SKM-1 treated with dmso at 0.1 percent for 144 hours (cell line): ENCODE measurements around the gene RBMX.
A peak's percentile ranks its signal among the peaks of the same experiment; 100 is the strongest.
"Not testable (repeated sequence)": the region's sequence is repeated elsewhere in the genome, so short reads cannot be mapped to it uniquely, and the experiment has no call there.

Source experiments
- DNase-seq: peaks from one replicate; lab custom pipeline; 2025; ENCODE audit not compliant: unreplicated experiment; lab: John Stamatoyannopoulos, UW

Gene RBMX

DNA sequence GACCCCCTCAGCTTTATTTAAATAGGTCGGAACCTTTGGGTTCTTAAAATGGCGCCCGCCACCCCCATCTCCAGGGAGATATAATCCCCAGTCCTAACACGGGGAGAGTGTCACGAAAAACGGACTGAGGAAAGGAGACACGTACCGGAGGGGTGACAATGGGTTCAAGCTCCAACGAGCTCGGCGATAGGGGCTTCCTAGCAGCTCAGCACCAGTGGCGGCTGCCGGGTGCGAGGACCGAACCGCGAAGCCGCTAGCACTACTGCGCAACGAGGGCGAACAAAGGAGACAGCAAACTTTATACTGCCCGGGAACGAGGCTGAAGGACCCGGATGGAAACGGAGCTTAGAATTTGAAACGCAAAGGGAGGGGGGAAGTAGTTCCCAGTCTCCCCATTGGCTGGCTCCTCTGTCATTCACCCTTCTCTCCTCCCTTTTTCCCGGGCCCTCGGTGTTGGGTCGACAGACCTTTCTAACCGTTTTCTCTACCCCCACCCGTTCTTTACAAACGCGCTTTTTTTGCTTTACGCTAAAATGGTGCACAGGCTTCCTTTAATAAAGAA, at the start of gene RBMX:
TSS of gene RBMX (minus strand) at position 274 of the 562 bp plus-strand sequence. CDS start 1,298 bp downstream, outside the sequence.
- peak; percentile 74 for DNase-seq

DNA sequence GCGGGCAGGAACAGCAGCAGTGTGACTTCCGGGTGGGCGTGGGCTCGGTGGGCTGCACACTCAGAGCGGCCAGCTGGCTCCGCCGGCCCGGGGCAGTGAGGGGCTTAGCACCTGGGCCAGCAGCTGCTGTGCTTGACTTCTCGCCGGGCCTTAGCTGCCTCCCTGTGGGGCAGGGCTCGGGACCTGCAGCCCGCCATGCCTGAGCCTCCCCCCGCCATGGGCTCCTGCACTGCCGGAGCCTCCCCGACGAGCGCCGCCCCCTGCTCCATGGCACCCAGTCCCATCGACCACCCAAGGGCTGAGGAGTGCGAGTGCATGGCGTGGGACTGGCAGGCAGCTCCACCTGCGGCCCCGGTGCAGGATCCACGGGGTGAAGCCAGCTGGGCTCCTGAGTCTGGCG, 40.9 kb upstream of the RBMX start:
- not testable (repeated sequence) for DNase-seq

DNA sequence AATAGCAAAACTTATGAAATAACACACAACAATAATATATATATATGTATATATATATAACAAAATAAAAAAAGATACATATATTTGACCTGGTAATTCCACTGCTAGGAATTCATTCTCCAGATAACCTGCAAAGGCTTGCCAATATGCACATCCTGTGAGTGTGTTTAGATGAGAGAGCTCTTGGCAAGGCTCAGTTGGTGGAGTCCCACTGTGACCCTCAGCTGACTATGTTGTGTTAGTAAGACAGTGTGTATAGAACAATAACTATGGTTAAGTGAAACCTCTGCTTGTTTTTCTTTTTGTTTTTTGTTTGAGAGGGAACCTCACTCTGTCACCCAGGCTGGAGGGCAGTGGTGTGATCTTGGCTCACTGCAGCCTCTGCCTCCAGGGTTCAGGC, 39.5 kb upstream of the RBMX start:
- no peak for DNase-seq

DNA sequence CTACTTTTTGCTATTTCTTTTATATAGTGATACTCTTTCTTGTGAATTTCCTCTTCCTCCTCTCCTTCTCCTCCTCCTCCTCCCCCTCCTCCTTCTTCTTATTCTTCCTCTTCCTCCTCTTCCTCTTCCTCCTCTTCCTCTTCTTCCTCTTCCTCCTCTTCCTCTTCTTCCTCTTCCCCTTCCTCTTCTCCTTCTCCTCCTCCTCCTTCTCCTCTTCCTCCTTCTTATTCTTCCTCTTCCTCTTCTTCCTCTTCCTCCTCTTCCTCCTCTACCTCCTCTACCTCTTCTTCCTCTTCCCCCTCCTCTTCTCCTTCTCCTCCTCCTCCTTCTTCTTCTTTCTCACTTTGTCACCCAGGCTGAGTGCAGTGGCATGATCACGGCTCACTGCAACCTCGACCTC, 36.3 kb upstream of the RBMX start:
- DNase-seq, result no peak

DNA sequence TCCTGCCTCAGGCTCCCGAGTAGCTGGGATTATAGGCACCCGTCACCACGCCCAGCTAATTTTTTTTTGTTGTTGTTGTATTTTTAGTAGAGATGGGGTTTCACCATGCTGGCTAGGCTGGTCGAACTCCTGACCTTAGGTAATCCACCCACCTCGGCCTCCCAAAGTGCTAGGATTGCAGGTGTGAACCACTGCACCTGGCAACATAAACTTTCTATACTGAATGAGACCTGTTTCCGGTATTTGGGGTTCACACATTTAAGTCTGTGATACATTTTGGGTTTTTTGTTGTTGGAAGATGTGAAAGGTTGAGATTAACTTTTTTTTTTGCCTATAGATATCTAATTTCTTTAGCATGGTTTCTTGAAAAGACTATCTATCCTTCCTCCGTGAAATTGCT, 31.1 kb upstream of the RBMX start:
- DNase-seq, result not testable (repeated sequence)

DNA sequence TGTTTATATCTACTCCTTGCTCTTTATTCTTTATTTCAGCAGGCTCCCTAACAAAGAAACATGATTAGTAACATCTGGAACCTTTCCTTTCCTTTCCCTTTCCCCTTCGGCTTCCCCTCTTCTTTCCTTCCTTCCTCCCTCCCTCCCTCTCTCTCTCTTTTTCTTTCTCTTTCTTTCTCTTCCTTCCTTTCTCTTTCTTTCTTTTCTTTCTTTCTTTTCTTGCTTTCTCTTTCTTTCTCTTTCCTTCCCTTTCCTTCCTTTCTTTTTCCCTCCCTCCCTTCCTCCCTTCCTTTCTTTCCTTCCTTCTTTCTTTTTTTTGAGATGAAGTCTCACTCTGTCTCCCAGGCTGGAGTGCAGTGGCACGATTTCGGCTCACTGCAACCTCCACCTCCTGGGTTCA, 30.7 kb upstream of the RBMX start:
- no peak for DNase-seq

DNA sequence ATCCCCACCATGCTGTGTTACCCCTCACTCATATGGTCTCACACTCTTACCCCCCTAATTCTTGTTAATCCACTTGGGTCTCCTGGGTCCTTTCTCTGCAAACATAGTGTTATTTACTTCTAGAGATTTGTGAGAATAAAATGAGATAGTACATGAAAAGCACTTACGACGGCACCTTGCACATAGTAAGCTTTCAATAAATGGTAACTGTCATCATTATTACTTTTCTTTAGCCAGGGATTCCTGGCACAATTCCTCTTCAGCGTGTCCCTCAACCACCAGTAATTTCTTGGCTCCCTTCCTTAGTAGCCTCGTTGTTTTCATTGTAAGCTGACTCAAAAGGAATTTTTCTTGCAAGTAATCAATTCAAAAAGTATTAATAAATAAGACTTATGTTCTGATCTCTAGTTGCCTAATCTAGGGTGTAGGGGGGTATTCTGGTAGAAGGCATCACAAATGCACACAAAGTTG, 30.1 kb upstream of the RBMX start:
- DNase-seq, result no peak

DNA sequence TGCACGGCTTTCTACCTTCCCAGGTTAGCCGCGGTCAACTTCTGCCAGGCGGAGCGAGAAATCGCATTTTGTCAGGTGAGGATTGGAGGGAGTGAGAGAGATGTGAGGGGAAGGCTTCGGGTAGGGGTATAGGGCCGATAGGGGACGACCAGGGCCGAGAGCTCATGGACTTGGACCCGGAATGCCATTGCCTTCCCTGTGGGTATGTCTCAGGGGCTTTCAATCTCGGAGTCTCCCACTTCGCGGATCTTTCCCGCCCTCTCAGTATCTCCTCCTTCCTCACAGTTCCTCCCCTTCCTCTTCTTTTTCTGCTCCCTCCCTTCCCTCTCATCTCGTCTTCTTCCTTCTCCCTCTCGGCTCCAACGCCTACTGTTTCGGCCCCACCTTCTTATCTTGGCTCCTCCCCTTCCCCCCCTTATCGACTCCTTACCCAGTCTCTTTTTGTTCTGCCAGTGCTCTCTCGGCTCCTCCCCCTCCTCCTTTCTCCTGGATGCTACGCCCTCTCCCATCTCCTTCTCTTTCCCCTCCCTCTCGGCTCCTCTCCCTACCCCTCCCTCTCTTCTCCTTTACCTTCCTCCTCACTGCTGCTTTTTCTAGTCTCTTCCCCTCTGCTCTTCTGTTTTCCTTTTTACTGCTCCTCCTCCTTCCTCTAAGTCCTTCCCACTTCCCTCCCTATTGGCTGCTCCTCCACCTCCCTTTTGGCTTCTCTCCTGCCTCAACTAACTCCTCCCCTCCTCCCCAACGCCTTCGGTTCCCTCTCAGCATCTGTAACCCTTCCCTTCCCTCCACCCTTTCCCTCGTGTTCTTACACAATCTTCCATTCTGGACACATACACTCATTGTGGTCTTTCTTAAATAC, 29.4 kb upstream of the RBMX start:
- peak; percentile 87 for DNase-seq

DNA sequence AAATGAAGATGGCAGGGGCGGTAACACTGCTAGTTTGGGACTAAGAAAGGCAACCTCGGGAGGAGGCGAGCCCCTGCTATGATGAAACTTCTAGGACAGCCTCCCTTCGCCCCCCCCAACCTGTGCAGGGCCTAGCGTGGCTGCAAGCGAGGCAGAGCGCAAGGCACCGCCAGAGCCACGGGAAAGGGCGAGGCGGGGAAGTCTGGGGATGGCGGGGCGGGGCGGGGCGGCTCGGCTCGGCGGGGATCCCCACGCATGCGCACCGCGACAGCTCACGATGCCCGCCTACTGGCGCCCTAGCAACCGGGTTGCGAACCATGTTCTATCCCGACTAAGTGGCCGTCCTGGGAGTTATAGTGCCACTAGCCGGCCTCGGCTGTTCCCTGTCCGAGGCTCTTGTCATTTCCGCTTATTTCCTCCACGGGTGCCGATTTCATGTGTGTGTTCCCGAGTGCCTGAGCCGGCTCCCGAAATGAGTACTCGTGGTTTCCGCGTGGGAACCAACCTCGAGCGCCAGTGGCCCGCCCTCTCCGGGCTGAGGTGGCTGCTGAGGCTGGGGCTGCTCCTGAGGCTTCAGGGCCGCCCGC, 28.7 kb upstream of the RBMX start:
- peak; percentile 52 for DNase-seq

DNA sequence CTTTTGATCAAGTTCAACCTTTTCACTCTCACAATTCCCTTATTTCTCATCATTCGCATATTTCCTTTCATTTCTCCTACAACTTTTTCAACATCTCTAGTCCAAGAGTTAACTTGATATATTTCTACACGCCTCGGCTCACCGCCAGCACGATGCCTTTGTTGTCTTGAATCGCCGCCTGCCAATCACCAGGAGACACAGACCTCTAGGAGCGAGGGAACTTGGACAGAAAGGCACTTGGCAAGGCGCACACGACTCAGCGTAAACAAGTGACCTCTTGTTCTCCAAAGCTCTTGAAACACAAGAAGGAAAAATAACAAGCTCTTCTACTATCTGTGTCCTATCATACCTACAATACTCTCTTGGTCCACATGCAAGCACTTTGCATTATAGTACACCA, 27.1 kb upstream of the RBMX start:
- DNase-seq, result no peak

DNA sequence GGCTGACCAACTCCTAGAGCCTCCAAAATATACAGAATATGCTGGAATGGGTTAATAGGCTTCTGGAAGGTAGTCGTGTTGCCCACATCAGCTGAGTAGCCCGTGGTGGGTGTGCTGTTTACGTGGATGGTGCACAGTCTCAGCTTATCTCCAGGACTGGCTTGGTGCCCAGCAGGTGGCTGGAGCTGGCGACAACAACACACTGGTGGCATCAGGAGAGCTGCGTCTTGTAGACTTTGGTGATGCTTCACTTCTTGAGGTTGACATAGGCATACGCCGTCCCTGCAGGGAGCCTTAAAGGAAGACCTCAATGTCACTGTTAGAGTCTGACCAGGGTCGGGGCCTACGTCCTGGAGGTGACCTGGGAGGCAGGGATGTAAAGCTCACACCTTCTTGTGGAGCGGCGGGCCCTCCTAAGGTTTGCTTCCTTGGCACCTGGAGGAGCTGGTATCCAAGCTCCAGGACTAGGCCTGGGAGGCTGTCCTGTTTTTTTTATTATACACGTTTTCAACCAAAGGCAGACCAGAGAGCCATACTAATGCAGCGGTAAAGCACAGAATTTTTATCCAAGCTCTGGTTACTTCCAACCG, 26.5 kb upstream of the RBMX start:
- DNase-seq, result no peak

DNA sequence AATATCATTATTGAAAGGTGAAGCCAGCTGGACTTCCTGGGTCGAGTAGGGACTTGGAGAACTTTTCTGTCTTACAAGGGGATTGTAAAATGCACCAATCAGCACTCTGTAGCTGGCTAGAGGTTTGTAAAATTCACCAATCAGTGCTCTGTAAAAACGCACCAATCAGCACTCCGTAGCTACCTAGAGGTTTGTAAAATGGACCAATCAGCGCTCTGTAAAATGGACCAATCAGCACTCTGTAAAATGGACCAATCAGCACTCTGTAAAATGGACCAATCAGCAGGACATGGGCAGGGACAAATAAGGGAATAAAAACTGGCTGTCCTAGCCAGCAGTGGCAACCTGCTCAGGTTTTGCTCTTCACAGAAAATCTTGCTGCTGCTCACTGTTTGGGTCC, 23.5 kb upstream of the RBMX start:
- not testable (repeated sequence) for DNase-seq

DNA sequence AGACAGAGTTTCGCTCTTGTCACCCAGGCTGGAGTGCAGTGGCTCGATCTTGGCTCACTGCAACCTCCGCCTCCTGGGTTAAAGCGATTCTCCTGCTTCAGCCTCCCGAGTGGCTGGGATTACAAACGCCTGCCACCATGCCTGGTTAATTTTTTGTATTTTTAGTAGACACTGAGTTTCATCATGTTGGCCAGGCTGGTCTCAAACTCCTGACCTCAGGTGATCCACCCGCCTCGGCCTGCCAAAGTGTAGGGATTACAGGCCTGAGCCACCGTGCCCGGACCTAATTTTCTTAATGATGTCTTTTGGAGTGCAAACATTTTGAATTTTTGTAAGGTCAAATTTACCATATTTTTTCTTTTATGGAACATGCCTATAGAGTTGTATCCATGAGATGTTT, 19.5 kb upstream of the RBMX start:
- not testable (repeated sequence) for DNase-seq

DNA sequence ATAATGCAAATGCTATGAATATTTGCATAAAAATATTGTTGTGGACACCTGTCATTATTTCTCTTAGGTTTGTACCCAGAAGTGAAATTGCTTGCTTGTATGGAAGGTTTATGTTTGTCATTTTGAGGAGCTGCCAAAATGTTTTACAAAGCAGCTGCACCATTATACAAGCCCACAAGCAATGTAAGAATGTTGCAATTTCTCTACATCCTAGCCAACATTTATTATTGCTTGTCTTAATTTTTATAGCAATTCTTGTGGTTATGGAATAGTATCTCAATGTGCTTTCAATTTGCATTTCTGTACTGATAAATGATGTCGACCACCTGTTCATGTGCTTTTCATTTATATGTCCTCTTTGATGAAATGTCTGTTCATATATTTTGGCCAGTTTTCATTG, 18.7 kb upstream of the RBMX start:
- DNase-seq, result no peak

DNA sequence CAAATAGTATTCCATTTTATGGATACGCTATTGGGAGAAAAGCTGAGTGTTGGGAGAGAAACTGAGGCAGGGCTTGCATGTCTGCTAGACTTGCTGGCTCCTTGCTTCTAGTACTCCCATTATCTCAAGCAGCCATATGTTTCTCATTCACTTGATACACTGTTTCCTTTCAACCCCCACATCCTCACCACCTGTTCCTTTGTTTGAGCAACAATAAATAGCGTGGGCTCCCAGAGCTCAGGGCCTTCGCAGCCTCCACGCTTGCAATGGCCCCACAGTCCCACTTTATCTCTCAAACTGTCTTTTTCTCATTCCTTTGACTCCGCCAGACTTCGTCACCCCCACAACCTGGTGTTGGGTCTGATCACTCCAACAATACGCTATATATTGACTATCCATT, 18.2 kb upstream of the RBMX start:
- DNase-seq, result not testable (repeated sequence)

DNA sequence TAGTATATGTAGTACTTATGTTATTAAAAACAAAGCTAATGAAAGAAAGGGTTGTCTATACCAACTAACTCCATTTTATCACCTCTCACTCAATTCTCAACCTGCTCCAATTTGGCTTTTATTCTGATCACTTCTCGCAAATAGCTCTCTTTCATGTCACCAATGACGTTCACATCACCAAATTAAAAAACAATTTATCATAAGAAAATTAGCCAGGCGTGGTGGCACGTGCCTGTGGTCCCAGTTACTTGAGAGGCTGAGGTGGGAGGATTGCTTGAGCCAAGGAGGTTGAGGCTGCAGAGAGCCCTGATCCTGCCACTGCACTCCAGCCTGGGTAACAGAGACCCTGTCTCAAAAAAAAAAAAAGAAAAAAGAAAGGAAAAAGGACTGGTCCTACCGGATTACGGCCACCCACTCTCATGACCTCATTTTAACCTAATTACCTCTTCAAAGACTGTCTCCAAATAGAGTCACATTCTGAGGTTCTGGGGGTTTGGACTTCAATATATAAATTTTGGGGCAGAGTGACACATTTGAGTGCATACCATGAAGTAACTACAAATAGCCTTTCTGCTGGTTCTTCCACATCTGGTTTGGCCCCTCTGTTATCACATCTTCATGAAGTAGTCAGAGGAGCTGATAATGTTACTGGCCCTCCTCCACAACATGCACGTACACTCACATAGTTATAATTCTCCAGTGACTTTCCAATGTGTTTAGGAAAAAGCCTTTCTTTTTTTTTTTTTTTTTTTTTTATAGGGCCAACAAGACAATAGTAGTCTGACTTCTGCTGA, 15.8 kb upstream of the RBMX start:
- DNase-seq, result no peak

DNA sequence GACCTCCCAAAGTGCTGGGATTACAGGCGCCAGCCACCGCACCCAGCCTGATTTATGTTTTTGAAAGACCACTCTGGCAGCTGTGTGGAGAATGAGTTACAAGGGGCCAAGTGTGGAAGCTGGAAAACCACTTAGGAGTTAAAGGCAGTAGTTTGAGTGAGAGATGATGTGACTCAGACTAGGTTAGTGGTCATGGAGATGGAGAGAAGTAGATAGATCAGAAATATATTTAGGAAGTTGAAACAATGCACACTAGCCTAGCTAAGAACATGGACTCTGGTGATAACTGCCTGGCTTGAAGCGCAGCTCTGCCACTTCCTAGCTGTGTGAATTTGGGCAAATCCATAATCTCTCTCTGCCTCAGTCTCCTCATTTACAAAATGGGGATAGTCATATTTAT, 11.9 kb upstream of the RBMX start:
- no peak for DNase-seq

DNA sequence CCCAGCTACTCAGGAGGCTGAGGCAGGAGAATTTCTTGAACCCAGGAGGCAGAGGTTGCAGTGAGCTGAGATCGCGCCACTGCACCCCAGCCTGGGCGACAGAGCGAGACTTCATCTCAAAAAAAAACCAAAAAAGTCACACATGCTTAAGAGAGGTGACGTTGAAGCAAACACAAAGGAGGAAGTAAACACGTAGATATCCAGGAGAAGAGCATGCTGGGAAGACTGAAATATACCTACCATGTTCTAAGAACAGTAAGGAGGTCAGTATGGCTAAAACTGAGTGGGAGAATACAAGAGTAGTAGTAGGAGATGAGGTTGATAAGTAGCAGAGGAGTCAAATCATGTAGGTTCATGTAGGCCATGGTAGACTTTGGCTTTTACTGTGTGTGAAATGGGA, 10.1 kb upstream of the RBMX start:
- DNase-seq, result not testable (repeated sequence)

DNA sequence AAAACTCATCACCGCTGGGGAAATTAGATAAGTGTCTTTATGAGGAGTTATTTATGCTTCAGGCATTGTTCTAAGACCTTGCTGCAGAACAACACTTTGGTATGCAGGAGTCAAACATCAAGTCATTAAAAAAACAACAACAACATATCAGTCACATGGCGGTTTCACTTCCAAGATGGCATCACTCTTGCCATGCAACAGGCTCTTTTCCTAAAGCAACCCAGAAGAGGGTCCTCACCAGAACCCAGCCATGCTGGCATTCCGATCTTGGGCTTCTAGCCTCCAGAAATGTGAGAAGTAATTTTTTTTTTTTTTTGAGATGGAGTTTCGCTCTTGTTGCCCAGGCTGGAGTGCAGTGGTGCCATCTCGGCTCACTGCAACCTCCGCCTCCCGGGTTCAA, 8.7 kb upstream of the RBMX start:
- DNase-seq, result no peak

DNA sequence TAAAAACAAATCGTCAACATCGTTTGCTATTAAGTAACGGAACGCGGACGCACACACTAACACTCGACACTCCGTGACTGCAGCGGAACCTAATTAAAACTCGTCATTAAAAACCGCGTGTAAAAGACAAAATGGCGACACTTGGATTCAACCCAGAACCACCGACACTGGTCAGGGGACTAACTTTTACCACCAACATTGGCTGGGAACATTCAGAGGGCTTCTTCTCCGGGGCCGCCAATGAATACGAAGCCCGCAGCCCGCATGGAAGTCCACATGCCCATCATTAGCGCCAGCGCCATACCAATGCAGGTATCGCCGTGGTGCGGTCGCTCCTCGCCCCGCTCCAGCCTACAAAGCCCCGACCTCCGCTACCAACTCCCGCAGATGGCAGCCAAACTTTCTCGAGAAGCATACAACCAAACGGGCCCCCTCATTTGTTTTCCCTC, 498 bp downstream of the RBMX start:
- no peak for DNase-seq
